Neural cell (in vitro differentiated cells): ENCODE measurements around the gene DDC. TPM values are rescaled to one million over a fixed set of nuclear protein-coding genes. Genes with fewer than 3 reads are reported as not detected.

Experiments used
- H2AFZ ChIP-seq: fragments of 200-600, 300-800 bp; sonication (generic), shearing (Covaris generic); 2 replicates; pipeline ENCODE4 v1.6.0; 2014; ENCODE audit warnings: low read depth, mild to moderate bottlenecking, antibody characterized with exemption, low read length, moderate library complexity
- H3F3A ChIP-seq: fragments of 200-600 bp; shearing (Covaris generic); 2 replicates; pipeline ENCODE4 v1.6.1; 2016; ENCODE audit warnings: mild to moderate bottlenecking, moderate library complexity, mixed read lengths, antibody characterized with exemption, low read length; ENCODE audit not compliant: insufficient read depth, poor library complexity, severe bottlenecking
- H3K27ac ChIP-seq: fragments of 200-600, 300-800 bp; sonication (generic), shearing (Covaris generic); 2 replicates; pipeline ENCODE4 v1.5.1; 2014; ENCODE audit warnings: mild to moderate bottlenecking, low read length, moderate library complexity
- H3K27me3 ChIP-seq: fragments of 300-800, 200-600 bp; sonication (generic), shearing (Covaris generic); 2 replicates; pipeline ENCODE4 v1.6.0; 2014; ENCODE audit warnings: mild to moderate bottlenecking, low read depth, low read length, moderate library complexity; ENCODE audit not compliant: insufficient read depth
- H3K36me3 ChIP-seq: fragments of 300-800, 200-600 bp; sonication (generic), shearing (Covaris generic); 2 replicates; pipeline ENCODE4 v1.5.1; 2014; ENCODE audit warnings: mild to moderate bottlenecking, antibody characterized with exemption, low read length, moderate library complexity; ENCODE audit not compliant: insufficient read depth
- H3K4me2 ChIP-seq: fragments of 300-800, 200-600 bp; sonication (generic), shearing (Covaris generic); 2 replicates; pipeline ENCODE4 v1.6.0; 2014; ENCODE audit warnings: mild to moderate bottlenecking, low read length
- H3K4me3 ChIP-seq: fragments of 300-800, 200-600 bp; sonication (generic), shearing (Covaris generic); 2 replicates; pipeline ENCODE4 v1.5.1; 2014; ENCODE audit warnings: mild to moderate bottlenecking, low read length, moderate library complexity
- H3K79me2 ChIP-seq: fragments of 200-600 bp; shearing (Covaris generic); replicated peaks from 2 replicates; pipeline ENCODE4 v1.6.0; 2014; ENCODE audit warnings: mild to moderate bottlenecking, low read length, moderate library complexity; ENCODE audit not compliant: insufficient read depth
- H3K9ac ChIP-seq: fragments of 300-800, 200-600 bp; sonication (generic), shearing (Covaris generic); 2 replicates; pipeline ENCODE4 v1.6.1; 2016; ENCODE audit warnings: mild to moderate bottlenecking, low read length, mixed read lengths
- H3K9me2 ChIP-seq: fragments of 200-600 bp; shearing (Covaris generic); 2 replicates; pipeline ENCODE4 v1.6.1; 2016; ENCODE audit warnings: mild to moderate bottlenecking, low read length, mixed read lengths; ENCODE audit not compliant: insufficient read depth
- H3K9me3 ChIP-seq: fragments of 200-600, 300-800 bp; sonication (generic), shearing (Covaris generic); 2 replicates; pipeline ENCODE4 v1.6.1; 2016; ENCODE audit warnings: mild to moderate bottlenecking, mixed run types, low read length, moderate library complexity, mixed read lengths
- H4K20me1 ChIP-seq: fragments of 200-600 bp; shearing (Covaris generic); 2 replicates; pipeline ENCODE4 v1.6.1; 2016; ENCODE audit warnings: mild to moderate bottlenecking, mixed run types; ENCODE audit not compliant: insufficient read depth
- CTCF ChIP-seq: fragments of 450-650 bp; IDR thresholded peaks from 2 replicates; pipeline ENCODE4 v1.5.1; 2014; ENCODE audit warnings: antibody characterized with exemption, mild to moderate bottlenecking, moderate library complexity; ENCODE audit not compliant: poor library complexity, severe bottlenecking
- EZH2 ChIP-seq: fragments of 200-600, 300-800 bp; shearing (Covaris generic), sonication (generic); IDR thresholded peaks from 2 replicates; pipeline ENCODE4 v1.6.1; 2014; ENCODE audit warnings: antibody characterized with exemption, low read length, borderline replicate concordance, mild to moderate bottlenecking; ENCODE audit not compliant: insufficient read depth, poor library complexity, severe bottlenecking
- MXI1 ChIP-seq: fragments of 450-650 bp; conservative IDR thresholded peaks from 2 replicates; pipeline ENCODE4 v1.6.1; 2014; ENCODE audit warnings: antibody characterized with exemption, mild to moderate bottlenecking; ENCODE audit not compliant: poor library complexity, severe bottlenecking
- POLR2AphosphoS5 ChIP-seq: IDR thresholded peaks from 2 replicates; pipeline ENCODE4 v1.6.1; 2012
- RAD21 ChIP-seq: fragments of 450-650 bp; conservative IDR thresholded peaks from 2 replicates; pipeline ENCODE4 v1.6.1; 2014; ENCODE audit warnings: antibody characterized with exemption, mild to moderate bottlenecking, moderate library complexity
- REST ChIP-seq: IDR thresholded peaks from 2 replicates; pipeline ENCODE4 v1.6.1; 2012; ENCODE audit warnings: borderline replicate concordance
- TAF1 ChIP-seq: IDR thresholded peaks from 2 replicates; pipeline ENCODE4 v1.6.1; 2012; ENCODE audit warnings: low read depth
- polyA plus RNA-seq: library from polyadenylated mRNA; depleted of rRNA; stranded (reverse); fragments of >200 nt; gene quantifications from 2 replicates; pipeline ENCODE4 v1.2.3, GENCODE V29; 2014

Gene DDC
- polyA plus RNA-seq, 1 donor from 2014 or later = 42.9 TPM

GRCh38 chr7:50613473-50613872 lies 48.3 kb upstream of the DDC start:
- no peak overlapping the region for H3K4me3 ChIP-seq
- no peak overlapping the region for H3K9ac ChIP-seq
- no peak overlapping the region for H2AFZ ChIP-seq
- no peaks in the 10 kb centered on the region for H3K9me2 ChIP-seq
- H3F3A ChIP-seq = no peaks in the 10 kb centered on the region
- no peaks in the 10 kb centered on the region for H3K79me2 ChIP-seq
- no peak overlapping the region for H3K27ac ChIP-seq
- no peak overlapping the region for H3K4me2 ChIP-seq
- no peak for TF ChIP-seq MXI1
- TF ChIP-seq RAD21 = no peak
- no peak for TF ChIP-seq EZH2
- TF ChIP-seq TAF1 = no peak
- no peak for TF ChIP-seq POLR2AphosphoS5
- no peaks in the 10 kb centered on the region for H3K27me3 ChIP-seq
- H3K36me3 ChIP-seq = peaks cover 6% of the 10 kb centered on the region
- no peaks in the 10 kb centered on the region for H3K9me3 ChIP-seq
- no peaks in the 10 kb centered on the region for H4K20me1 ChIP-seq

- H3K9ac ChIP-seq = no peak overlapping the region
- H3K9me2 ChIP-seq = no peaks in the 10 kb centered on the region
- no peaks in the 10 kb centered on the region for H4K20me1 ChIP-seq
- H3K27ac ChIP-seq = no peak overlapping the region
- no peaks in the 10 kb centered on the region for H3F3A ChIP-seq
- H3K4me3 ChIP-seq = no peak overlapping the region
- H3K79me2 ChIP-seq = no peaks in the 10 kb centered on the region
- no peaks in the 10 kb centered on the region for H3K27me3 ChIP-seq
- H2AFZ ChIP-seq = no peak overlapping the region
- H3K9me3 ChIP-seq = no peaks in the 10 kb centered on the region
- TF ChIP-seq MXI1 = no peak
- TF ChIP-seq REST = no peak
- no peak for TF ChIP-seq CTCF
- TF ChIP-seq RAD21 = no peak
- no peak for TF ChIP-seq EZH2
- H3K4me2 ChIP-seq = no peak overlapping the region
- H3K36me3 ChIP-seq = peaks cover 6% of the 10 kb centered on the region
These were observed 47.5 kb upstream of the DDC start for GRCh38 chr7:50612704-50613103.

GRCh38 chr7:50610521-50611277 lies 45.5 kb upstream of the DDC start:
- Histone ChIP-seq H4K20me1 (no peaks in the 10 kb centered on the region), H3K27me3 (no peaks in the 10 kb centered on the region), H3K9me2 (no peaks in the 10 kb centered on the region), H3K9me3 (no peaks in the 10 kb centered on the region), H3K9ac (no peak overlapping the region), H2AFZ (no peak overlapping the region), H3K79me2 (no peaks in the 10 kb centered on the region), H3K27ac (no peak overlapping the region), H3F3A (no peaks in the 10 kb centered on the region), H3K4me2 (no peak overlapping the region), H3K4me3 (no peak overlapping the region), H3K36me3 (peaks cover 6% of the 10 kb centered on the region)
- no peak for TF ChIP-seq TAF1
- no peak for TF ChIP-seq REST
